AG04449 (cell line): ENCODE measurements around the gene TMCO4.

Experiments
- CTCF ChIA-PET: fragments of 350-600 bp; formaldehyde crosslinking; extraction: SDS; loops from one replicate; lab custom pipeline; 2021; ENCODE audit warnings: antibody characterized with exemption; lab: Yijun Ruan, JAX
- POLR2A ChIA-PET: fragments of 400-600, 350-600 bp; formaldehyde crosslinking; extraction: SDS; loops from one replicate; lab custom pipeline; 2020; ENCODE audit warnings: antibody characterized with exemption, inconsistent platforms; lab: Yijun Ruan, JAX
- DNase-seq: peaks from one replicate; pipeline ENCODE4 v3.0.0-alpha.2; 2010; ENCODE audit warnings: low read depth, low spot score
- H3K4me3 ChIP-seq: 2 replicates; pipeline ENCODE4 v1.5.1; 2011; ENCODE audit warnings: low read depth, mild to moderate bottlenecking, control low read depth, low read length
- CTCF ChIP-seq: IDR thresholded peaks from one replicate; pipeline ENCODE4 v1.5.1; 2011; ENCODE audit warnings: mild to moderate bottlenecking, moderate library complexity, low read length, control low read depth, inconsistent platforms; ENCODE audit not compliant: insufficient read depth; ENCODE audit errors: missing control alignments

TMCO4 gene

GRCh38 chr1:19735440-19736127, 64.1 kb downstream of the TMCO4 start:
- no peak for TF ChIP-seq CTCF
- CTCF ChIA-PET = interaction anchor here (0.8 to 13.3 kb wide), 5 partner anchors 14 to 147 kb away, joined by 3 to 116 read pairs (median 3); partner anchors contain the start of gene OTUD3
- no peak overlapping the region for H3K4me3 ChIP-seq
- peak; percentile 93 for DNase-seq
- POLR2A ChIA-PET = no interaction called here

- POLR2A ChIA-PET = no interaction called here
- CTCF ChIA-PET = interaction anchor here (0.9 to 13.3 kb wide), 6 partner anchors 19 to 148 kb away, joined by 3 to 116 read pairs (median 5); partner anchors contain the start of gene OTUD3
- no peak overlapping the region for H3K4me3 ChIP-seq
- no peak for DNase-seq
- TF ChIP-seq CTCF = no peak
These were observed 65.2 kb downstream of the TMCO4 start for GRCh38 chr1:19734472-19734999.

- POLR2A ChIA-PET = no interaction called here
- TF ChIP-seq CTCF = no peak
- H3K4me3 ChIP-seq = no peak overlapping the region
- no peak for DNase-seq
- CTCF ChIA-PET = interaction anchor here (0.5 to 13.3 kb wide), 5 partner anchors 18 to 585 kb away, joined by 3 to 116 read pairs (median 7); no protein-coding TSS in a partner anchor
These were observed 65.7 kb downstream of the TMCO4 start for GRCh38 chr1:19734056-19734455.

- no peak for TF ChIP-seq CTCF
- ChIA-PET CTCF (interaction anchor here (0.5 to 13.3 kb wide), 6 partner anchors 15 to 585 kb away, joined by 3 to 116 read pairs (median 5); no protein-coding TSS in a partner anchor), POLR2A (no interaction called here)
- no peak for DNase-seq
- H3K4me3 ChIP-seq = no peak overlapping the region
These were observed 66.1 kb downstream of the TMCO4 start for GRCh38 chr1:19733615-19734014.

GRCh38 chr1:19731311-19731821, 68.3 kb downstream of the TMCO4 start:
- POLR2A ChIA-PET = no interaction called here
- CTCF ChIA-PET = interaction anchor here (3.2 to 13.3 kb wide), 2 partner anchors 15 to 27 kb away, joined by 14 to 116 read pairs; no protein-coding TSS in a partner anchor
- no peak overlapping the region for H3K4me3 ChIP-seq
- no peak for TF ChIP-seq CTCF
- no peak for DNase-seq

- ChIA-PET CTCF (interaction anchor here (3.2 to 13.3 kb wide), 2 partner anchors 15 to 26 kb away, joined by 14 to 116 read pairs; no protein-coding TSS in a partner anchor), POLR2A (no interaction called here)
- TF ChIP-seq CTCF = no peak
- no peak overlapping the region for H3K4me3 ChIP-seq
- DNase-seq = no peak
These were observed 68.9 kb downstream of the TMCO4 start for GRCh38 chr1:19730793-19731192.
